HAP-1 (cell line): ENCODE data around the gene ZNF70.
A peak's percentile ranks its signal among the peaks of the same experiment; 100 is the strongest.

ENCODE experiments used
- DNase-seq, 2 experiments: peaks; one replicate each; pipeline ENCODE4 v3.0.0-alpha.2; 2016 to 2020; ENCODE audit warnings: low spot score in 2 of 2
- H3K27me3 ChIP-seq: fragments of 250-450 bp; sonication (Bioruptor Pico); 2 replicates; pipeline ENCODE4 v1.5.1; 2020; ENCODE audit warnings: low read depth, mild to moderate bottlenecking, moderate library complexity
- H3K36me3 ChIP-seq: fragments of 250-450 bp; sonication (Bioruptor Pico); replicated peaks from 2 replicates; pipeline ENCODE4 v1.5.1; 2020; ENCODE audit warnings: mild to moderate bottlenecking
- H3K4me1 ChIP-seq: fragments of 250-450 bp; sonication (Bioruptor Pico); 2 replicates; pipeline ENCODE4 v1.5.1; 2020; ENCODE audit warnings: mild to moderate bottlenecking
- H3K4me3 ChIP-seq: fragments of 250-450 bp; sonication (Bioruptor Pico); 2 replicates; pipeline ENCODE4 v1.5.1; 2020; ENCODE audit warnings: mild to moderate bottlenecking, moderate library complexity
- H3K9me3 ChIP-seq: fragments of 250-450 bp; sonication (Bioruptor Pico); 2 replicates; pipeline ENCODE4 v1.5.1; 2020; ENCODE audit warnings: mild to moderate bottlenecking, moderate library complexity
- in situ Hi-C: fragments of 300-500 bp; cut with MboI; formaldehyde crosslinking; loops from 3 replicates; pipeline ENCODE4 v1.14.3; 2020; ENCODE audit warnings: low sequenced_read_pairs, inconsistent platforms, mixed read lengths

ZNF70 gene

DNA sequence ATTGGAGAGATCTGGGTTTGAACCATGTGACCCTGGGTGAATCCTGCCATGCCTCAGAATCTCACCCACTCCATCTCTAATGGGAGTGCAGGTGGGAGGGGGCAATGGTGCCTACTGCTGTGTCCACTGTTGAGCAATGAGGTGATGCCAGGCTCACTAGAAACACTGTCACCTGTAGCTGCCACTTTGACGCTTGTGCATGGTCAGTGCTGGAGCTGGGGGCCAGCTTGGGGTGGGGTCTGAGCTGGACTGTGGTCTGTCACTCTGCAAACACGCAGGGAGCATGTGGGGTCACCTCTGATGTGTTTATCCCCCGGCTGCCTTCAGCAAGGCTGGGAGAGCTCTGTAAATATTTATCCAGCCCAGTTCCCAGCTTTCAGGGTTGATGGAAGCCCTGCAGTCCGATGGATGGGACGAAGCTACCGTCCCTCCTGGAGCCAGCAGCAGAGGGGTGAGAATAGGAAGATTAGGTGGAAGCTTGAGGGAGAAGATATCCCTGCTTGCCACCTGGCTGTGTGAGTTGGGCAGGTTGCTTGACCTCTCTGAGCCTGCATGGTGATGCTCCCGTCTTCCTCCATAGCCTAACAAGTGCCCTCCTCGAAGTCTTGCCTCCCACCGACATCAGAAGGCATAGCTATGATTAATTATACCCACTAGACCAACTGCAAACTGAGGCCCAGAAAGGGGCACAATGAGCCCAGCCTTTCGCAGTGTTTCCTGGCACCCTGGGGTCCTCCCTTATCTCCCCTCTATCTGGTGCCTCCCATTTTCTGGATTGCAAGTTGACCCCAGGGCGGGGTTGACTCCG lies 23.4 kb upstream of the ZNF70 start:
- no peaks in the 10 kb centered on the region for H3K36me3 ChIP-seq
- peaks cover 10% of the 10 kb centered on the region for H3K4me1 ChIP-seq
- H3K27me3 ChIP-seq, result no peaks in the 10 kb centered on the region
- H3K4me3 ChIP-seq, result no peak overlapping the region
- no peak for DNase-seq
- in situ Hi-C loops, result loop anchor here (10.0 kb wide), 1 partner anchor 60 kb away; the partner anchor contains the start of gene DERL3
- H3K9me3 ChIP-seq, result no peaks in the 10 kb centered on the region

DNA sequence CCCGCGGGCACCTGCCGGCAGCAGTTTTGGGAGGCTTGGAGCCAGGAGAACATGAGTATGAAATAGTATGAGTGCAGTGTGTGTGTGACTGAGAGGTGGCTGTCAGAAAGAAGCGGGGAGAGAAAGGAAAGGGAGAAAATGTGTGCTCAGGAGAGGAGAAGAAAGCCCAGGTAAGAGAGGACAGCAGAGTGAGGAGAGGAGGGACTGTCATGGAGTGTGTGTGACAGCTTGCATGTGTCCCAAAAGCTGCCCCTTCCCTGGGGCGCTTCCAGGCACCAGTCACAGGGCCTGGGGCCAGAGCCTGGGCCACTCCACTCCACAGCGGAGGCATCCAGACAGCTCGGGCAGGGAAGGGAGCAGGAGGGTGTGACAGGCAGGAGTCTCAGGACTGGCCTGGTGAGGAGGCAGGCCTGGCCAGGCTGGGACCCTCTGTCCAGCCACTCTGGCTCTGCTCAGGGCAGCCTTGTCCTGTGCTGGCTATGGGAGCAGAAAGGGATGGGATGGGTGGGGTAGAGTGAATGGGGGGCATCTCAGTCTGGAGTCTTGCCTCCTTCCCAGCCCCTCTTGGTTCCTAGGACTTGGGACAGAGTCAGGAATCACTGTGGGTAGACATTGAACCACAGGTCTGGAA lies 22.7 kb upstream of the ZNF70 start:
- H3K36me3 ChIP-seq, result no peaks in the 10 kb centered on the region
- peaks cover 11% of the 10 kb centered on the region for H3K4me1 ChIP-seq
- DNase-seq, result no peak
- H3K4me3 ChIP-seq, result peak overlapping the region; percentile 34
- H3K9me3 ChIP-seq, result no peaks in the 10 kb centered on the region
- in situ Hi-C loops, result loop anchor here (10.0 kb wide), 1 partner anchor 61 kb away; the partner anchor contains the start of gene DERL3
- H3K27me3 ChIP-seq, result no peaks in the 10 kb centered on the region

DNA sequence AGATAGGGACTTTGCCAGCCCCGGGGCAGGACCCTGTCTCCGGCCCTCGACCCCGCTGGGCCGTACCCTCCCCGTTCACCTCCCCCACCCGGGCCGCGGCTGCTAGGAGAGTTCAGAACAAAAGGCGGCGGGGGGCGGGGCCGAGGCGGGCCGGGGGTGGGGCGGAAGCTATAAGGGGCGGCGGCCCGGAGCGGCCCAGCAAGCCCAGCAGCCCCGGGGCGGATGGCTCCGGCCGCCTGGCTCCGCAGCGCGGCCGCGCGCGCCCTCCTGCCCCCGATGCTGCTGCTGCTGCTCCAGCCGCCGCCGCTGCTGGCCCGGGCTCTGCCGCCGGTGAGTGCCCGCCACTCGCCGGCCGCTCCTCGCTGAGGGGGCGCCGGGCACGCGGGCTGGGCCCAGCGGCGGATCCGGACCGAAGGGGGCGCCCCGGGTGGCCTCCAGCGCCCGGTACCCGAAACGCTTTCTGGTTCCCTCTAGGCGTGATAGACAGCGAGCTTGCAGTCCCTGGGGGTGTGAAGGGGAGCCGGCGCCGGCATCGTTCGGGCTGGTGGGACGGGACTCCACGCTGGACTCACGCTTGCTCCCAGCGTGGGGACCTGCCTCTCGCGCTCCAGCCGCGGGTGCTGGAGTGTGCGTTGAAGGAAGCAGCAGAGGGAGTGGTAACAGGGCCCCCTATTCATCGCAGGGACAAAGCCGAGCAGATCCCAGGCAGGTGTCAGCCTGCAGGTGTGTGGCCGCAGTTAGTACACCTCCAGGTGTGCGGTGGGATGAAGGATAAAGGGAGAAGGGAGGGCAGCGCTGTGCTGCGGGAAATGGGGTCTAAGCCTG lies 21.9 kb upstream of the ZNF70 start, which contains the start of gene MMP11:
MMP11 (plus strand) TSS at position 201 of the 825 bp plus-strand sequence; CDS start at position 223, 22 bp downstream.
- H3K4me1 ChIP-seq, result peaks cover 16% of the 10 kb centered on the region
- H3K4me3 ChIP-seq, result peak within 1 kb of the TSS; percentile 34
- no peaks in the 10 kb centered on the region for H3K36me3 ChIP-seq
- H3K9me3 ChIP-seq, result no peaks in the 10 kb centered on the region
- H3K27me3 ChIP-seq, result no peaks in the 10 kb centered on the region
- DNase-seq, result peak; percentile 56 to 85
- in situ Hi-C loops, result loop anchor here (10.0 kb wide), 1 partner anchor 62 kb away; the partner anchor contains the start of gene DERL3

DNA sequence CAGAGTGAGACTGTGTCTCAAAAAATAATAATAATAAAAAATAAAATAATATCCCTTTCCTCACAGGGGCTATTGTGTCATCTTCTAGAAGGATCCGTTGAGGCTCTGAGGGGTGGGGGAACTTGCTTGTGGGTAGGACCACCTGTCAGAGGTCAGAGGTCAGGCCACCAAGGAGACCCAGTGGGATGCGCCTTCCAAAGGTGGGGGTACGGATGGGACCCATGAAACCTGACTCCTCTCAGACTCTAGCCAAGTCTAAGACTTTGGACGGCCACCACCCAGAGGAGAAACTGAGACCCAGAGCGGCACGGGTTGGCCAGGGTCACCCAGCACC lies 21.4 kb upstream of the ZNF70 start:
- Histone ChIP-seq H3K4me3 (peak overlapping the region; percentile 13), H3K27me3 (no peaks in the 10 kb centered on the region), H3K36me3 (no peaks in the 10 kb centered on the region), H3K4me1 (peaks cover 16% of the 10 kb centered on the region), H3K9me3 (no peaks in the 10 kb centered on the region)
- in situ Hi-C loops, result loop anchor here (10.0 kb wide), 1 partner anchor 63 kb away; the partner anchor contains the start of gene DERL3
- DNase-seq, result no peak

DNA sequence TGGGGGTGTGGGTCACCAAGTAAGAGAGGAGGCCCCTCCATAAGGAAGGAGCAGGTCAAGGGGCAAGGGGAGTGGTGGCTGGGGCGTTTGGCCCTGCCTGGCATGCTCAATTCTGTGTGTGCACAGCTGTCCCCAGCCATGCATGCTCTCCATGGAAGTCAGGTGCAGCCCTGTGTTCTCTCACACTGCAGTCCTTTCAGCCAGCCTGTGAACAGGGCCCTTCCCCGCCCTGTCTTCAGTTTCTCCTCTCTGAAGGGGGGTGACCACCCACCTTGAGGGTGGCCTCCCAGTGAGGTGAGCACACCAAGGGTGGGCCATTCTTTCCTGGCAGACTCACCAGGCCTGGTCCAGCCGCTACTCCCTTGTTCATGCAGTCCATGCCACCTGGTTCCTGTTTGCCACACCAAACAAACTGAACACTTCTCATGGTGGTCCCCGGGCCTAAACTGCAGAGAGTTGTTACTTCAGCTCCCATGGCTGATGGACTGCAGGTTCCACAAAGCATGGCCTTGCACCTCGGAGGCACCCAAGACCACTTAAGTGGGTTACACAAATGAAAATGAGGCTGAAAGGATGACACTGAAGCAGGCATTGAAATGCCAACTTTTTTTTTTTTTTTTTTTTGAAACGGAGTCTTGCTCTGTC lies 18.5 kb upstream of the ZNF70 start:
- in situ Hi-C loops, result no loop called here
- peaks cover 15% of the 10 kb centered on the region for H3K36me3 ChIP-seq
- DNase-seq, result no peak
- H3K9me3 ChIP-seq, result no peaks in the 10 kb centered on the region
- no peaks in the 10 kb centered on the region for H3K27me3 ChIP-seq
- H3K4me1 ChIP-seq, result peaks cover 16% of the 10 kb centered on the region
- no peak overlapping the region for H3K4me3 ChIP-seq

DNA sequence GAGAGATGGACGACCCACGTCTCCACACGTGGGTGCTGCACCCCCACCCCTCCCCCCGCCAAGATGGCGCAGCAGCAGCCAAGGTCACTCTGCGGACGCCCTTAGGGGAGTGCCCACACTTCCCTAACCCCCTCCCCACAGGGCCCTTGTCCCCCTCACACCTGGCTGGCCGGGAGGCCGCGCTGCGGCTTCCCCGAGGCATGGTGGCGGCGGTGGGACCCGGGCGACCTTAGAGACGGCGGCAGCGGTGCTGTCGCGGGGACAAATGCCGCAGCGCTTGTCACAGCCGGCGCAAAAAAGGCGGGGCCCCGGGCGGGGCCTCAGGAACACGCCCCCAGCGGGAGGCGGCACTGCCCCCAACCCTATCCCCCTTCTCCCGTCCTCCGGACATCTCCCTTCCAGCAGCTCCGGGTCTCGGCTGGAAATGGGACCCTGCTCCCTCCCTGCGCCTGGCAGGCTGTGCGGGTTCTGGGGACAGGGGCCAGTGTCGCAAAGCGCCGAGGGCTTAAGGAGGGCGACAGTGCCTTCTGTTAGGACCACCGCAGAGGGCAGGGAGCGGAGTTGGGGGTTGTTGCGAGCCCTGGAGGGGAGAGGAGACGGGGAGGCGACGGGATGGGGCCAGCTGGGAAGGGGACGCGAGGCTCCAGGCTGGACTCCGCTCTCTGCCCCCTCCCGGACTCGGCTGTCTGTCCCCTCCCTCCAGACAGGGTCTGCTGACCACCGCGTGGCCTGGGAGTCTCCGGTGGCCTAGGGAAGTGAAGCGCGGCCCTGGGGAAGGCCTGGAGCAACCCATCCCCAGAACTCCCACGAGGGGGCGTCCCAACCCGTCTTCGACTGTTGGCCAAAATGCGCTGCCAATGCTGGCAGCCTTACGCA lies 17.0 kb upstream of the ZNF70 start, which contains the start of gene CHCHD10:
CHCHD10 (minus strand) TSS at position 300 of the 876 bp plus-strand sequence; CDS start at position 202, 98 bp downstream.
- in situ Hi-C loops, result no loop called here
- peaks cover 10% of the 10 kb centered on the region for H3K4me1 ChIP-seq
- peak; percentile 91 to 93 for DNase-seq
- H3K36me3 ChIP-seq, result peaks cover 30% of the 10 kb centered on the region
- no peaks in the 10 kb centered on the region for H3K27me3 ChIP-seq
- no peaks in the 10 kb centered on the region for H3K9me3 ChIP-seq
- H3K4me3 ChIP-seq, result peak within 1 kb of the TSS; percentile 96

DNA sequence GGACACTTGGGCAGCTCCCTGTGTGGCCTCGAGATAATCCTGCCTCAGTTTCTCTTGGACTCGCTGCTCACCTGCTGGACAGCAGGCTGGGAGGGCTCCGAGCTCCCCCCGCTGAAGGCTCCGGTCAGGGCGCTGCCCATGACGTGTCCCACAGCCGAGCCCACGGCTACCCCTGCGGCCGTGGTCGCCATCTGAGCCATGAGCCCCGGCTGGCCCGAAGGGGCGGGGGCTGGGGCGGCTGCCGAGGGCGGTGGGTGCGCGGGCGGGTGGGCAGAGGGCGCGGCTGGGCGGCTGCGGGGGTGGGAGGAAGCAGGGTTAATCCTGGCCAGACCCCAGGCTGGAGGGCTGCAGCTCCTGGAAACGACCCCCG lies 16.4 kb upstream of the ZNF70 start:
- no peak for DNase-seq
- H3K4me3 ChIP-seq, result peak overlapping the region; percentile 96
- H3K4me1 ChIP-seq, result peaks cover 8% of the 10 kb centered on the region
- H3K27me3 ChIP-seq, result no peaks in the 10 kb centered on the region
- H3K36me3 ChIP-seq, result peaks cover 30% of the 10 kb centered on the region
- in situ Hi-C loops, result no loop called here
- H3K9me3 ChIP-seq, result no peaks in the 10 kb centered on the region

DNA sequence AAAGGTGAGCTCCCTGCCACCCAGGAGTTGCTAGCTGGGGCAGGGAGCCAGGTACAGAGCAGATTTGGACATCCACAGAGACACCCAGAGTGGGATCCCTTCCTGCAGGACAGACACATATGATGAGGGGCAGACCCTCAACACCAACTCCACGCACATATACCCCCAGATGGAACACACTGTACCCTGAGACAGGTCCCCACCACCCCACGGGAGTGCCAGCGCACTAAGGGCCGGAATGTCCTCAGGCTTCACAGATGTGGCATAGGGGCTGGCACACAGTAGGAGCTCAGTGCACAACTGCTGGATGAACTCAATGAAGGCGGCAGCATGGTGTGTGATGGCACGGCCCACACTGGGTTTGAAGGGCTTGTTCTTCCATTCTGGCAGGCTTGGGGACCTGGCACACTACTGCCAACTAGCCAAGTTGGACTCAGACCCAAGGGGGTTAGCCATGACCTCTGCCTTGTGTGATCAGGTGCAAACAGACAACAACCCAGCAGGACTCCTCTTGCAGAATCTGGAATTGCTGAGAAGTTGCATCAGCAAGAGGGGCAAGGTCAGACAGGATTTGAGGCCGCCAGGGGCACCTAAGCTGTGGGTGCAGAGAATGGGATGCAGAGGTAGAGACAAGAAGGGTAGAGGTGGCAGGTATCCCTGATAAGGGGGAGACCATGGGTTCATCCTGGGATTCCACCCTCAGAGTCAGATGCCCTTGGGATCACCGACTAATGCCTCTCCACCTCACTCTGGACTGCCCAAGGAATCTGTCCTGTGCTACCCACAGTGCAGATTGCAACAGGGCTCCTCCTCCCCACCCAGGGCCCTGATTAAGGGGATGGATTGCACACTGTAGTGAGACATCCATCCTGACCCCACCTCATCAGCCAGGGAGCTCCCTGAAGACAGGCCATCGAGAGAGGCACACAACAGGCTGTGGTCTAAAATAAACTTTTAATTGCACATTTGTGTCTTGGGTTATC lies 14.3 kb upstream of the ZNF70 start:
- DNase-seq, result no peak

DNA sequence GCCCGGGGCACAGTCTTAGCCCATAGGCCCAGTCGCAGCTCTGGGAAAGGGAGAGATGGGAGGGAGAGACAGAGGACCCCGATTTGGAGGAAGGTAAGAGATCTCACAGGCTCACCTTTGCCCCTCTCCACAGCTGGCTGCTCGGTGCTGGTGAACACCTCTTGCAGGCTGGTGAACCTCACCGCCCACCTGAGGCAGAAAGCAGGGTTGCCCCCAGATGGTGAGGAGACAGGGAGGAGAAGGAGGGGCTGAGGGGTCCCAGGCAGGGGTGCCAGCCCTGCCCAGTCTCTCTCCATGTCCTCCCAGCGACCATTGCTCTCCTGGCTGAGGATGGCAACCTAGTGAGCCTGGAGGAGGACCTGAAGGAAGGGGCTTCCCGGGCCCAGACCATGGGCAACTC lies 13.0 kb upstream of the ZNF70 start:
- H3K36me3 ChIP-seq, result peaks cover 30% of the 10 kb centered on the region
- in situ Hi-C loops, result no loop called here
- no peaks in the 10 kb centered on the region for H3K27me3 ChIP-seq
- H3K4me3 ChIP-seq, result no peak overlapping the region
- no peaks in the 10 kb centered on the region for H3K9me3 ChIP-seq
- H3K4me1 ChIP-seq, result peaks cover 6% of the 10 kb centered on the region
- DNase-seq, result no peak

More for the DNA sequence above, 14.3 kb upstream of the ZNF70 start:
- no peak overlapping the region for H3K4me3 ChIP-seq
- no peaks in the 10 kb centered on the region for H3K9me3 ChIP-seq
- in situ Hi-C loops, result no loop called here
- H3K27me3 ChIP-seq, result no peaks in the 10 kb centered on the region
- H3K36me3 ChIP-seq, result peaks cover 30% of the 10 kb centered on the region
- peaks cover 6% of the 10 kb centered on the region for H3K4me1 ChIP-seq

DNA sequence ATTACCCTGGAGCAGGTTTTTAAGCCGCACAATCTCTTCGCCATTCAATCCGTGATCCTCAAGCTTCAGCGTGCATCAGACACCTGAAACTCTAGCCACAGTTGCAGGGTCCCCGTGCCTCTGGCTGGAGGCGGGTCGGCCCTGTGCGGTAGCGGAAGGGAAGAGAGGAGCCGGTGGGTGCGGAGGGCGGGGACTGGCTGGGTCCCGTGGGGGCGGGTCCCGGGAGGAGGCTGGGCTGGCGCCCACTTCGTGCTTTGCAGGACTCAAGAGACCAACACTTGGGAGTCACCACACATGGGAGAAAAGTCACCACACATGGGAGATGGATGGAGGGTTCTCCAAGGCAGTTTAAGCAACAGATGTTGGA lies 12.7 kb upstream of the ZNF70 start:
- DNase-seq, result no peak
- H3K9me3 ChIP-seq, result no peaks in the 10 kb centered on the region
- in situ Hi-C loops, result no loop called here
- H3K4me3 ChIP-seq, result no peak overlapping the region
- peaks cover 5% of the 10 kb centered on the region for H3K4me1 ChIP-seq
- H3K36me3 ChIP-seq, result peaks cover 30% of the 10 kb centered on the region
- H3K27me3 ChIP-seq, result no peaks in the 10 kb centered on the region

DNA sequence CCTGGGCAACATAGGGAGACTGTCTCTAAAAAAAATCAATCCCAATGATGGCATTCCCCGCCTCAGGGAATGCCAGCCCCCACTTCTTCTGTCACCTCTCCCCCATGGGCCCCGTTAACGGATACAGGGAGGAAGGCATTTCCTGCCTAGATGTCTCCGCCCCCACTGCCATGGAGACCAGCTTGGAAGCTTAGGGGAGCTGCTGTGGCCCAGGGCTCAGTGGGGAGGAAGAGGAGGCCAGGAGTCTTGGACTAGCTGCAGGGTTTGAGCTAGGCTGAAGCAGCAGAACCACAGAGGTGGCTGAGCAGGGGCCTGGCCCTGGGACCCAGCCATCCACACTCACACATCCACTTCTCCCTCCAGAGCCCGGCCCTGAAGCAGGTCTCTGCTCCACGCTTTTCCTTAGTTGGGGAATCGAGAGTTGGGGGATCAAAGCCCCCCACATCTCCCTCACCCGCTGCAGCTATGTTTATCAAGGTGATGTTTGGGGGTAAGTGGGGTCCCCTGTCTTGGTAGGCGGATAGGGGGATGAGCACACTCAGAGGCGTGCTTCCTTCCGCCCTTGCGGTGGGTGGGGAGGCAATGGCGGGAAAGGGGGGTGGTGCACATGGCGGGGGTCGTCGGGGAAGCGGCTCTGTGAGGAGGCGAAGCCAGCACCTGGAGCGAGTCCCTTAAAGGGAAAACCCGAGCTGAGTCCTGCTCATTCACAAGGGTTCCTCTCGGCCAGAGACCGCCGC lies 12.1 kb upstream of the ZNF70 start, which contains the start of gene C22orf15:
C22orf15 (plus strand) TSS at position 149 of the 737 bp plus-strand sequence; CDS start at position 466, 317 bp downstream.
- Histone ChIP-seq H3K27me3 (no peaks in the 10 kb centered on the region), H3K36me3 (peaks cover 30% of the 10 kb centered on the region), H3K4me3 (no peak within 1 kb of the TSS), H3K4me1 (peaks cover under 1% of the 10 kb centered on the region; the same call in 1 of the 2 replicates), H3K9me3 (no peaks in the 10 kb centered on the region)
- peak in 1 of 2 experiments; percentile 33 for DNase-seq
- in situ Hi-C loops, result no loop called here
